ENCODE results near the gene SLC35F1.

Gene SLC35F1

DNA sequence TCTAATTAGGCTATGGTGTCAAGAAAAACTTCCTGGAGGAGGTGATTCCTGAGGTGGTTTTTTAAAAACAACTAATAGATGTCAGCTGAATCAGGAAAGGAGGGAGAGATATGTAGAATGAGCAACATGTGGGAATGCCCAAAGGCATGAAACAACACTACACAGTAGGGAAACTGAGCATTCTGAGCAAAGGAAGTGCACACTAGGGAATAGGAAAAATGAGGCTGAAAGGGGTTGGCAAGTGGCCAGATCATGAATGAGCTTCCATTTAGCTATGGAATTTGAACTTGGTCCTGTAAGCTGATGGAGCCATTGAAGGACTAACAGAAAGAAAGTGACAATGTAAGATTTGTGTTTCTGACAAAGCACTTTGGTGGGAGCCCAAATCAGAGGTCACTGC is 16.9 kb upstream of the SLC35F1 start:
- no peaks in the 10 kb centered on the region for H3K27me3 ChIP-seq (ENCODE audit: insufficient read depth, low read depth, severe bottlenecking)
- H3K9me3 ChIP-seq (ENCODE audit: severe bottlenecking), result no peaks in the 10 kb centered on the region
- TF ChIP-seq, protein P1, sequence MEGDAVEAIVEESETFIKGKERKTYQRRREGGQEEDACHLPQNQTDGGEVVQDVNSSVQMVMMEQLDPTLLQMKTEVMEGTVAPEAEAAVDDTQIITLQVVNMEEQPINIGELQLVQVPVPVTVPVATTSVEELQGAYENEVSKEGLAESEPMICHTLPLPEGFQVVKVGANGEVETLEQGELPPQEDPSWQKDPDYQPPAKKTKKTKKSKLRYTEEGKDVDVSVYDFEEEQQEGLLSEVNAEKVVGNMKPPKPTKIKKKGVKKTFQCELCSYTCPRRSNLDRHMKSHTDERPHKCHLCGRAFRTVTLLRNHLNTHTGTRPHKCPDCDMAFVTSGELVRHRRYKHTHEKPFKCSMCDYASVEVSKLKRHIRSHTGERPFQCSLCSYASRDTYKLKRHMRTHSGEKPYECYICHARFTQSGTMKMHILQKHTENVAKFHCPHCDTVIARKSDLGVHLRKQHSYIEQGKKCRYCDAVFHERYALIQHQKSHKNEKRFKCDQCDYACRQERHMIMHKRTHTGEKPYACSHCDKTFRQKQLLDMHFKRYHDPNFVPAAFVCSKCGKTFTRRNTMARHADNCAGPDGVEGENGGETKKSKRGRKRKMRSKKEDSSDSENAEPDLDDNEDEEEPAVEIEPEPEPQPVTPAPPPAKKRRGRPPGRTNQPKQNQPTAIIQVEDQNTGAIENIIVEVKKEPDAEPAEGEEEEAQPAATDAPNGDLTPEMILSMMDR (IDR thresholded peaks at IDR 0.05; ENCODE audit: low read depth, low read length), result no peak
- no peak overlapping the region for H3K4me3 ChIP-seq (ENCODE audit: low read depth, low read length)
- H3K36me3 ChIP-seq, result no peaks in the 10 kb centered on the region
- no peak for DNase-seq
- H3K27ac ChIP-seq, result no peak overlapping the region

DNA sequence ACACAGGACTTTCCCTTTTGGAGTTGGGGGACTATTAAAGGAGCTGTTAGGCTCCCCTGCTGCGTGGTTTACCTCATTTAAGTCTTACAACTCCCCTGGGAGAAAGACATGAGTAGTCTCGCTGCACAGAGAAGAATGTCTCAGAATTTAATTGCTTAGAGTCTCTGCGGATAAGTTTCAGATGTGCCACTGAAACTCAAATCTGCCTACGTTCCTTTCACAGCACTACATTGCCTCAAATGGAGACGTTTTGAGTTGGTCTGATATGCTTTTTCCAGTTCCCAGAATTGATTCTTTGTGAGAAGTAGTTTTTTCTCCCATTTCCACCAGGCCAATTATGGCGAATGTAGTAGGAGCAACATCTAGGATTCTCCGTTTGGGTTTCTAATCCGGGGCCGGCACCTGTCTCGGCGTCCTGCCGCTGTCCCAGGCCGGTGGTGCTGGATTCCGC is 532 bp upstream of the SLC35F1 start:
- Histone ChIP-seq H3K9me3 (ENCODE audit: severe bottlenecking) (no peaks in the 10 kb centered on the region), H3K27me3 (ENCODE audit: insufficient read depth, low read depth, severe bottlenecking) (no peaks in the 10 kb centered on the region), H3K36me3 (no peaks in the 10 kb centered on the region), H3K4me3 (ENCODE audit: low read depth, low read length) (peak overlapping the region; percentile 71), H3K27ac (peak overlapping the region; percentile 82)
- DNase-seq, result no peak
- TF ChIP-seq, protein P1 (IDR thresholded peaks at IDR 0.05; ENCODE audit: low read depth, low read length), result no peak

DNA sequence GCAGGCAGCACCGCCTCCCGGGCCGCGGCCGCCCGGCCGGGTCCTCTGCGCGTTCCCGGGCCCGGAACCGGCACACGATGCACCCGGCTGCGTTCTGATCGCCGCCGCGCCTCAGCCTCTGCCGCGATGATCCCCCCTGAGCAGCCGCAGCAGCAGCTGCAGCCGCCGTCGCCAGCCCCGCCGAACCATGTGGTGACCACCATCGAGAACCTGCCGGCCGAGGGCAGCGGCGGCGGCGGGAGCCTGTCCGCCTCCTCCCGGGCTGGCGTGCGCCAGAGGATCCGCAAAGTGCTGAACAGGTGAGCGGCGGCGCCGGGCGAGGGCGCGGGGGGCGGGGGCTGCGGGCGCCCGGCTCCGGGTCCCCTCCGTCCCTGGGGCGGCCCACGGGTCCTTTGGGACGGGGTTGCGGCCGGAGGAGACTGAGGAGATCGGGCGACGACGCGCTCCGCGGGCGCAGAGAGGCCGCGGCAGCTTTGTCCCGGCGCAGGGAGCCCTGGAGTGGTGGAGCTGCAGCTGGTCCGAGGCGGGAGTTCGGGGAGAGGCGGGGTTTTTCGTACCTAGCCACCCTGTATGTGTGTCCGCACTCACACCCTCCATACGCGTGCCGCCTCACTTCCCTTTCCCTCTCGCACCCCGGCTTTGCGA is 659 bp downstream of the SLC35F1 start:
- Histone ChIP-seq H3K36me3 (no peaks in the 10 kb centered on the region), H3K9me3 (ENCODE audit: severe bottlenecking) (no peaks in the 10 kb centered on the region), H3K27me3 (ENCODE audit: insufficient read depth, low read depth, severe bottlenecking) (no peaks in the 10 kb centered on the region), H3K4me3 (ENCODE audit: low read depth, low read length) (peak overlapping the region; percentile 71), H3K27ac (peak overlapping the region; percentile 82)
- TF ChIP-seq, protein P1 (IDR thresholded peaks at IDR 0.05; ENCODE audit: low read depth, low read length), result no peak
- DNase-seq, result peak; percentile 66

DNA sequence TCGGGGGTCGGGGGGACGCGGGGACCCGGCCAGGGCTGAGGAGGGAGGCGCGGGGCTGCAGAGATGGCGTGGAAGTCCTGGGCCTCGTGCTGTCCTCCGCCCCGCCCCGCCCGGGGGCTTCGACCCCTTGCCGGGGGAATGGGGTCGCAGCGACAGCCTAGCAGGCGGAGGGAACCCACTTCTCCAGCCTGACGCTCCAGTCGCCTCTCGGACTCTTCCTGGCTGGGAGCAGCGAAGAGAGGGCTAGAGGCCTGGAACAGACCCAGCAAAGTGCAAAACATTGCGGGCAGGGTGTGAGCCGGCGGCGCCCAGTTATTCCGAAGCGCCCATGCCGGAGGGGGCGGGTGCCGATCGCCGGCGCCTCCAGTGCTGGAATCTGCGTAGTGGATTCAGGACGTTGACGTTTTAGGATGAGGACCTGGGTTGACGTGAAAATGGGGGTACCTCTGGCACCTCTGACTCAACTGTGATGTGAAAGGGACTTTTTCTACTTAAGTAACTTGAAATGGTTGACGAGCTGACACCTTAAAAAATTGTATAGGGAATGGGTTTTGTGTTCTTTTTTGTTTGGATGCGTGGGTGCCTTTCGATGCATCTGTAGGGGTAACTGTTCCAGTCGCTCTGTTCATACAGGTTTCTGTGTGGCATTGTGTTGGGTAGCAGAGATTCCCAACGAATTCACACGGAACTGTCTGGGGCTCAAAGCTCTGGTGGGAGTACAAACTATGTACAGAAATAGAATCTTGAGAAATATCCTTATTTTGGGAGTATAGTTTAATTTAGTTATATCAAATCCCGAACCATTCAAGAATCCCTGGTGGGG is 1.4 kb downstream of the SLC35F1 start:
- peak overlapping the region; percentile 71 for H3K4me3 ChIP-seq (ENCODE audit: low read depth, low read length)
- TF ChIP-seq, protein P1 (IDR thresholded peaks at IDR 0.05; ENCODE audit: low read depth, low read length), result no peak
- H3K36me3 ChIP-seq, result no peaks in the 10 kb centered on the region
- H3K27me3 ChIP-seq (ENCODE audit: insufficient read depth, low read depth, severe bottlenecking), result no peaks in the 10 kb centered on the region
- peak; percentile 37 for DNase-seq
- H3K9me3 ChIP-seq (ENCODE audit: severe bottlenecking), result no peaks in the 10 kb centered on the region
- peak overlapping the region; percentile 82 for H3K27ac ChIP-seq

DNA sequence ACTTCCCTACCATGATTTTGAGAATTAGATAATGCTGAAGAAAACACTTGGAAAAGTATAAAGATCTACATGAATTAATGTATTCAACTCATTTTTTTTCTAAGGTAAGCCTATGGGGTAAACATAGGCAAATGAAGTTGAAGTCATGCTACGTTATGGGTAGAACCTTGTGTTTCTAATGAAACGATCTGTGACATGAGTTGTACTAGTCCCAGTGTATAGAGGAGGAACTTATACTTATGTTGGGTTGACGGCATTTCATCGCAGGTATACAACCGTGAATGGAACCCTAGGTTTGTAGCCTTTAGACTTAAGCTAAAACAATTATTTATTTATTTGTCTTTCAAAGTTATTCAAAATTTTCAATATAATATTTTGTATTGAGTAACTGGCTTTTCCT is 2.6 kb downstream of the SLC35F1 start:
- TF ChIP-seq, protein P1 (IDR thresholded peaks at IDR 0.05; ENCODE audit: low read depth, low read length), result no peak
- DNase-seq, result no peak
- no peak overlapping the region for H3K4me3 ChIP-seq (ENCODE audit: low read depth, low read length)
- no peaks in the 10 kb centered on the region for H3K9me3 ChIP-seq (ENCODE audit: severe bottlenecking)
- H3K27ac ChIP-seq, result no peak overlapping the region
- H3K36me3 ChIP-seq, result no peaks in the 10 kb centered on the region
- no peaks in the 10 kb centered on the region for H3K27me3 ChIP-seq (ENCODE audit: insufficient read depth, low read depth, severe bottlenecking)

Measured in WERI-Rb-1 (cell line).